Activated T-cell treated with anti-CD3 and anti-CD28 coated beads for 1 hour (primary cell): ENCODE results near the gene CPED1.
"Not testable (repeated sequence)": the region's sequence is repeated elsewhere in the genome, so short reads cannot be mapped to it uniquely, and the experiment has no call there.

Experiments
- DNase-seq: peaks from one replicate; pipeline ENCODE4 v3.0.0-alpha.2; 2020; ENCODE audit warnings: low read depth

Gene CPED1

DNA sequence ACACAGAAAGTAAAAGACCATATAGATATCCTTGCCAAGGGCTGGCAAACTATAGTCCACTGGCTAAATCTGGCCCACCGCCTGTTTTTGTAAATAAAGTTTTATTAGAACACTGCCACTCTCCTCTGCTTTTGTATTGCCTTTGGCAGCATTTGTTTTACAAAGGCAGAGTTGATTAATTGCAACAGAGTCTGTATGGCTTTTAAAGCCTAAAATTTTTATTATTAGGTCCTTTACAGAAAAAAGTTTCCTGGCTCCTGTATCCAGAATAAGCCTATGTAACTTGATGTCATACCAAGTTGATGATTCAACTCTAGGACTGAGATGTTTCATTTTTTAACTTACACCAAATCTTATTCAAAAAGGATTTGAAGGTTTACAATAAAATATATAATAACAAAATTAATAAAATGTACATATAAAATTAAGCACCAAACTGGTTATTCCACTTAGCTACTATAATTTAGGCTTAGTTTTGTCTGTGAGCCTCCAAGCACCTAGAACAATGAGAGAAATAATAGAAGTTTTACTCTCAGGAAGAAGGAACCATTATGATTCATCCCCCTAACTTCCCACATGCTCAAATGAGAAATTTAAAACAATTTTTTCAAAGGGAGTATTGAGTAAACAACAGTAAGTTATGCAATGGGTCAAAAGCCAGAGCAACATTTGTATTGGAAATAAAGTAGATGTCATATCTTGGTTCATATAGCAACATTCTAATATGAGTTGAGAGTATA is 31.9 kb downstream of the CPED1 start:
- no peak for DNase-seq

DNA sequence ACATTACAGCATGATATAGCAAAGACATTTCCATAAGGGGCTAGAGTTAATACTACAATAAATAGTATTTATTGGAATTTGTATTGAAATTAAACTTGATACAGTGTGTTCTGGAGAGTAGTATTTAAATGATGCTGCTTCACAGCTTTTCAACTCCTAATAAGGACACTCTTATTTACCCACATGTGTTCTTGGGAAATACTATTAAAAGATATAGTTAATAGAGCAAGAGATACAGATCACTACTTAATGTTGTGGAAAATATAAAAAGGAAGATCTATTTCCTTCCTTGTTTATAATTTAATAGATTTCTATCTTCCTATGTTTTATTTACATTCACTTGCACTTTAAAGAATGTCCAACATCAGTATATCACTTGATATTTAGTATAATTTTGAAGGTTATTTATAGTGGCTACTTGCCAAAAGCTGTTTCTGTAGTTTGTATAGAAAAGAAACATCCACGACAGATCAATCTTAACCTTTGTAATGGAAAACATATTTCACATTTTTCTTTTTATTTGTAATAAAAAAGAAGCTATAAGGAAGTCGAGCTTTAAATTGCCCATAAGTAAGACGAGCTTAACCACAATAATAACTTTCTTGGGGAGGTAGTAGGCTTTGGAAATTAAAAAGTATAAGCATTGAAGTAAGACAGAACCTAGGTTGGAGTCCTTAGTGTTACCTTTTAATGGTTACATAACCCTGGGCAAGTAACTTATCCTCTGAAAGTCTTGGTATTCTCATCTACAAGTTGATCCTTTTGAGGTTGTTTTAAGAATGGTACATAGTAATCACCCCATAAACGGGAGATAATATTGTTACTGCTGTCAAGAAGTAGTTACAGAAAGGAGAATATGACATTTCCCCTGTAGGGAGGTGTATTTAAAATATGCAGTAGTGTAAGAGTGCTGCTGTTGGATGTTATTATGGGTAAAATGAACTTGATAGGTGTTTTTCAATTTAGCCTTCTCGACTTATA is 32.8 kb downstream of the CPED1 start:
- DNase-seq: no peak

GRCh38 chr7:121023194-121023593 is 34.7 kb downstream of the CPED1 start:
- no peak for DNase-seq

DNA sequence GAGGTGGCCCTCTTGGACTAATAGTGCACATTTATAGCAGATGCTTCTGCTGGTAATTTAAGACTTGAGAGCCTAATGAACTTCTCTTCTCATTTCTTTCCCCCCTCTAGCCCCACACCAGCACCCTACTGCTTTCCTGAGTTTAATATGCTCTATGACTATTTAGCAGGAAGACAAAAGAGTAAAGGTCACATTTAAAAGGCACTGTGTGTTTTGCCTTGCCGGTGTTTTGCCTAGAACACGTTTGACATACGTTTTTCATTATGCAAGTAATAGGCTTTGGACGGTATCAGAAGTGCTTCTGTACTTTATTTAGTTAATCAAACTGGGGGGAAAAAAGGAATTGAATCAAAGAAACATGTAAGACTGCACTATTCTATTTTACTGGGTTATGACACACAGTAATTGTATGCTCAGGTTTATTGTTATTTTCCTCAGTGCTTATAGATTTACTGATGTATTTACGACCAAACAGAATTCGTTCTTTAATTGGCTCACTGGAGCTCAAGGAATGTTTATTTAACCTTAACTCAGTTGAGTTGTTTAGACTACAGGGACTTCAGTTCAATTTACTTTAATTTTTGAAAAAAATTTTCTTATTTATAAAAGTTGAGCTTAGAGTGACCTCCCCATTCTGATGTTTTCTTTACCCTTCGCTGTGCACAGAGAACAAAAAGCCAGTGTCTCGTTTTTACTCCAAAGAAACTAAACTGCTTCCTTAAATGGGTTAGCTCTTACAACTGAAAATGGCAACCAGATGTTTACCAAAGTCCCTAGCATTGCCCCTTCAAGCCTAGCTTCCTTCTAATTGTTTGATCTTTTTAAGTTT is 35.4 kb downstream of the CPED1 start:
- DNase-seq: no peak

- DNase-seq: no peak
Observed at GRCh38 chr7:121024611-121025010, 36.1 kb downstream of the CPED1 start.

DNA sequence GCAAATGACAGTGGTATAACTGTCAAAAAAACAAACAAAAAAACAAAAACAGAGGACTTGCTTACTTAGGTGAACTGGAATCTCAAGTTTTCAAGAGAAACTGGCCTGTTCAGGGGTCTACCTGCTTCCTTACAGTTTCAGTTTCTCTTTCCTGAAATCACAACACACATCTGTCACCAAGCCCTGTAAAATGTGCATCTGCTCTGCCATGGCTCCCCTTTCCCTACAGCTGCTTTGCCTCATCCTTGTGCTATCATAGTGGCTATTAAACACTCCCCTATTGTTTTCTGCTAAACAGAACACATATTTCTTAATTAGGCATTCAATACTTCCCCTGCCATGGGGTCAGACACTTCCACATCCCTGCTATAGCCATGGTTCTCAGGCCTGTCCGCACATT is 37.6 kb downstream of the CPED1 start:
- DNase-seq: no peak

- DNase-seq: no peak
Observed at GRCh38 chr7:121026577-121027111, 38.1 kb downstream of the CPED1 start.

DNA sequence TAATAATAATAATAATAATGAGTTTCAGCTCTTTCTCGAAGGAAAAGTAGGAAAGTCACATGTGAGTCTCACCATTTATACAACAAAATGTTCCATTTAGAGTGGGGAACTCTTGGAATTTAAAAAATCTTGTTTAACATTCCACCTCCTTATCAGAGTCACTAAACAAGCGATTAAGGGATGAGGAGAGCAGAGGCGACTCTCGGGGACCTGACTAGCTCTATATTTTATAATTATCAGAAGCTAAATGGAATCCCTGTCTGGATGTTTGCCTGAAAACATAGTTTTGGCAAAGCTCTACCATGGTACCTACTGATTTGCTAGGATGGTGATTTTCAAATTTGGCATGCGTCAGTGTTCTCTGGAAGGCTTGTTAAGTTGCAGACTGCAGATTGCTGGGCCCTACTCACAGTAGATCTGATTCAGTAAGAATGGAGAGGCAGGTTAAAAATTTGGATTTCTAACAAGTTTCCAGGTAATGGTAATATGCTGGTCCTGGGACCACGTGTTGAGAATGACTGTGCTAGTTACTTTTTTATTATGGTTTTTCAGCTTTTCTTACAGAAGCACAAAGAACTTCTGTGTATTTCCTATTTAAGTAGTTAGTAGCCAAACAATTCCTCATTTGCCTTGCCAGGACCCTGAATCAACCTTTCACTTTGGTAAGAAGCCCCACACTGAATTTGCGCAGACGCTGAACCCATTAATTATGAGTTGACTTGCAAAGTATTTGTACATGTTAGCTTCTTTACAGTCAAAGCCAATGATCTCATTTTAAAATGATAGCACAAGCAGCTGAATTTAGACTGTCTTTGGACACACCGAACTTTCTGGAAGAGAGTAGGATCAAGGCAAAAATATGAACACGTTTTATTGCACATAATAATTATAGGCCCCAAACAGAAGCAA is 39.5 kb downstream of the CPED1 start:
- DNase-seq: no peak

DNA sequence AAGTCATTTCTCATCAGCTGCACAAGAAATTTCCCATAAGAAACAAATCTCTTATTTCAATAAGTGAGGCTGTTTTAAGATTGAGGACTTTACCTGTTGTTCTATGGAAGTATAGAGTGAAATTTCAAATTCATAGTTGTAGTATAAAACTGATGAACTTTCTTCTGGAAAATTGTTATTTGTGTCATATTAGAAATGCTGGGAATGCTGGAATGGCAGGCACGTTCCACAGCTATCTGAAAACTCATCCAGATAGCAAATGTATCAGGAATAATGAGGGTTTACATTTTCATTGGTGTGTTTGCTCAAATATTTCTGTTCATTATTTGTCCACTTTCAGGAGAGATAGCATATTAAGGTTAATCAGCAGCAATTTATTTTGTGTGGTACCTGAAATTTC is 40.8 kb downstream of the CPED1 start:
- no peak for DNase-seq

DNA sequence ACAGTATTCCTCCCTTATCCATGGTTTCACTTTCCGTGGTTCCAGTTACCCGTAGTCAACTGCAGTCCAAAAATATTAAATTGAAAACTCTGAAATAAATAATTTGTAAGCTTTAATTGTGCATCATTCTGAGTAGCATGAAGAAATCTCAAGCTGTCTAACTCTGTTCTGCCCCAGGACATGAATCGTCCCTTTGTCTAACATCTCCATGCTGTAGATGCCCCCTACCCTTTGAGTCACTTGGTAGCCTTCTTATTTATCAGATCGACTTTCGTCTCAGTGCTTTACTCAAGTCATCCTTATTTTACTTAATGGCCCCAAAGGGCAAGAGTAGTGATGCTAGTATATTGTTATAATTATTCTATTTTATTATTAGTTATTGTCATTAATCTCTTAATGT is 41.8 kb downstream of the CPED1 start:
- no peak for DNase-seq

DNA sequence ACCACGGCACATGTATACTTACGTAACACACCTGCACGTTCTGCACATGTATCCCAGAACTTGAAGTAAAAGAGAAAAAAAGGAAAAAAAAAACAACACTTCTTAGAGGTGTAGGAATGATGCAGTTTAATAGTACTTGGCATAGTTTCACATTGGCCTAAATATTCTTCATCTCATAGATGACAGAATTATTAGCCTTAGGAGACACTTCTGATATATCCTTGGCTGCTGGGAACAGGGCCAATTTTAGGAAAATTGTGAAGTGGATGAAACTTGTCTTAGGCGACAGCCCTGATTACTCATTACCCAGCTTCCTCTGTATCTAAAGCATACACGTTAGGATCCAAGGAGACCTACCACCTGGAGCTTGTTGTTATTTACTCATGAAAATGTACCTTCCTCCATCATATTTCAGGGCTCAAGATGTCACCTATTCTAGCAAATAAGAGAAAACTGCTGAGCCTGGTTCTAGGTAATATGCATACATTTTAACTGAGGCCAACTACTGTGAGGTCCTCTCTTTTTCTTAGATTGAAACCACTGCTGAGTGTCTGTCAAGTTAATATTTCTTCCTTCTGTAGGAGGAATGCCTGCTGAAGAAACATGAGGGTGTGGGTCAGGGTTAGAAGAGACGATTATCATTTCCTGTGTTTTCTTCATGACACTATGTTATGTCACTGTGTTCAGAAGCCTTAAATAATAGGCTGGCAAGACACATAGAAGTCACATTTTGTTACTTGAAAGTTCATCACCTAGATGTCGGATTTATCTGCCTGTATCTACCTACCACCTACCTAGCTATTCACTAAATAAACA is 44.3 kb downstream of the CPED1 start:
- DNase-seq: no peak

- no peak for DNase-seq
Observed at GRCh38 chr7:121034929-121035328, 46.4 kb downstream of the CPED1 start.

DNA sequence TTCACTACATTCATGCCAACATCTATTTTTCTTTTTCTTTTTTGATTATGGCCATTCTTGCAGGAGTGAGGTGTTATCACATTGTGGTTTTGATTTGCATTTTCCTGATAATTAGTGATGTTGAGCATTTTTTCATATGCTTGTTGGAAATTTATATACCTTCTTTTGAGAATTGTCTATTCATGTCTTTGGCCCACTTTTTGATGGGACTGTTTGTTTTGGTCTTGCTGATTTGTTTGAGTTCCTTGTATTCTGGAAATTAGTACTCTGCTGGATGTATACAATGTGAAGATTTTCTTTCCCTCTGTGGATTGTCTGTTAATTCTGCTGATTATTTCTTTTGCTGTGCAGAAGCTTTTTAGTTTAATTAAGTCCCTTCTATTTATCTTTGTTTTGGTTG is 48.3 kb downstream of the CPED1 start:
- DNase-seq: not testable (repeated sequence)

- not testable (repeated sequence) for DNase-seq
Observed at GRCh38 chr7:121037329-121037728, 48.8 kb downstream of the CPED1 start.

DNA sequence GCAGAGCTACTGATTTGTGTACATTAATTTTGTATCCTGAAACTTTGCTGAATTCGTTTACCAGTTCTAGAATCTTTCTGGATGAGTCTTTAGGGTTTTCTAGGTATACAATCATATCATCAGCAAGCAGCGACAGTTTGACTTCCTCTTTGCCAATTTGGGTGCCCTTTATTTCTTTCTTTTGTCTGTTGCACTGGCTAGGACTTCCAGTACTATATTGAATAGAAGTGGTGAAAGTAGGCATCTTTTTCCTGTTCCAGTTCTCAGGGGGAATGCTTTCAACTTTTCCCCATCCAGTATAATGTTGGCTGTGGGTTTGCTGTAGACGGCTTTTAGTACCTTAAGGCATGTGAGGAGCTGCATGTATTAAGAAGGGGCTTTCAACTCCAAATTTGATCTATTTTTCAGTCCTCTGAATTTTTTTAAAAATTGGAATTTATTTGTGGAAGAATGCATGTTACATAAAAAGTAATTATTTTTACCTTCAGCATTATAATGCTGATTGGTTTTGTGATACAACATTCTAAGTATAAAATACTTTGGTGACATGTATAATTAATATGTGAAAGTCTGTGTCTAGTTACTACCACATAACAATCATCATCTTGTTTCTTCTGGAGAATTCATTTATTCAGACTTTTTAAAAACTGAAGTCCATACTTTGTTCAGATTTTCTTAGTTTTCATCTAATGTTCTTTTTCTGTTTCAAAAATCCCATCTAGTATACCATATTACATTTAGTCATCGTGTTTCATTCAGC is 49.6 kb downstream of the CPED1 start:
- DNase-seq: no peak

GRCh38 chr7:121038717-121039509 is 50.4 kb downstream of the CPED1 start:
- no peak for DNase-seq

DNA sequence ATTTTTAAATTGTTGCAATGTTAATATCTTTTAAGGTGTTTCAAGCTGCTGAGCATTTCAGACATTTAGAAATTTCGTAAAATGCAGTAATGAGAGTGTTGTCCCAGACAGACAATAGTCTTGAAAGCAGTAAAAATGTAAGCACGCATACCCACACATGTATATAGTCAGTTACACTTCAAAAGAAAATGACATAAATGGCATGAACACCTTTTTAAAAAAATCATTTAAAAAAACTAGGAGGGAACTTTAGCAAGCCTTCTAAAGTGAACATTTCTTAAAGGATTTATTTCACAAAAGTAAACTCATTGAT is 51.0 kb downstream of the CPED1 start:
- no peak for DNase-seq

DNA sequence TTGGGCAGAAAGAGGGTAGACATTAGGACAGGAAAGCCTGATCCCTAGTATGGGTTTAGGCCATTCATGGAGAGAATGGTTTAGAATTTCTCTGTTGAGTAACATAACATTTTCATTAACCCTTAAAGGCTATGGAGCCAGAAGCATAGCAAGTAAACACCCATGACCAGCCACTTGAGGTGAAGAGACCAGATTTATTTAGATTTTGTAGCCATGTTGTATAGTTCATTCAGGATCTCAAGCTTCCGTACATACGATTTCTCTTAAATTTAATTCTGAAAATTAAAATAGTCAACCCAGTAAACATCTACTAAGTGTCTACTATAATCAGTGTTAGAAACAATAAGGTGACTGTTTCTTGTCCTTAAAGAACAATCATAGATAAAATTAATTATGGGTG is 51.5 kb downstream of the CPED1 start:
- no peak for DNase-seq
